Stimulated activated CD8-positive, alpha-beta memory T cell treated with anti-CD3 and anti-CD28 coated beads, Interleukin-15, amount 100 ng/mL, for 4 hours (primary cell): Measurements from ENCODE around the gene ARHGAP22.
A peak's percentile ranks its signal among the peaks of the same experiment; 100 is the strongest.
"Not testable (repeated sequence)": the region's sequence is repeated elsewhere in the genome, so short reads cannot be mapped to it uniquely, and the experiment has no call there.

ENCODE experiments used
- DNase-seq, 2 donors: peaks; one replicate each; pipeline ENCODE4 v3.0.0-alpha.2; 2020; ENCODE audit warnings: low read depth in 2 of 2

Gene ARHGAP22

GRCh38 chr10:48604991-48605508 lies at the start of gene ARHGAP22:
ARHGAP22 (minus strand) TSS chr10:48605073; CDS start chr10:48604796, 277 bp downstream.
- no peak for DNase-seq

GRCh38 chr10:48653944-48654698 lies 49.2 kb upstream of the ARHGAP22 start:
- DNase-seq, result no peak

GRCh38 chr10:48653347-48653746 lies 48.5 kb upstream of the ARHGAP22 start:
- no peak for DNase-seq

- no peak for DNase-seq
Observed at GRCh38 chr10:48652344-48652743, 47.5 kb upstream of the ARHGAP22 start.

GRCh38 chr10:48651839-48652238 lies 47.0 kb upstream of the ARHGAP22 start:
- DNase-seq, result no peak

- no peak for DNase-seq
Observed at GRCh38 chr10:48651293-48651692, 46.4 kb upstream of the ARHGAP22 start.

- no peak for DNase-seq
Observed at GRCh38 chr10:48649349-48649944, 44.6 kb upstream of the ARHGAP22 start.

GRCh38 chr10:48648172-48648942 lies 43.5 kb upstream of the ARHGAP22 start:
- DNase-seq, result no peak

- not testable (repeated sequence) for DNase-seq
Observed at GRCh38 chr10:48647073-48647472, 42.2 kb upstream of the ARHGAP22 start.

- no peak for DNase-seq
Observed at GRCh38 chr10:48645600-48645999, 40.7 kb upstream of the ARHGAP22 start.

- DNase-seq, result not testable (repeated sequence)
Observed at GRCh38 chr10:48641099-48641690, 36.3 kb upstream of the ARHGAP22 start.

- no peak for DNase-seq
Observed at GRCh38 chr10:48640326-48640725, 35.5 kb upstream of the ARHGAP22 start.

GRCh38 chr10:48639632-48640031 lies 34.8 kb upstream of the ARHGAP22 start:
- DNase-seq, result no peak

GRCh38 chr10:48638739-48639527 lies 34.1 kb upstream of the ARHGAP22 start:
- no peak for DNase-seq

GRCh38 chr10:48638158-48638557 lies 33.3 kb upstream of the ARHGAP22 start:
- no peak for DNase-seq

- no peak for DNase-seq
Observed at GRCh38 chr10:48636901-48637300, 32.0 kb upstream of the ARHGAP22 start.

GRCh38 chr10:48636231-48636630 lies 31.4 kb upstream of the ARHGAP22 start:
- DNase-seq, result no peak

- no peak for DNase-seq
Observed at GRCh38 chr10:48634984-48635557, 30.2 kb upstream of the ARHGAP22 start.

GRCh38 chr10:48634198-48634983 lies 29.5 kb upstream of the ARHGAP22 start:
- DNase-seq, result peak in 1 of 2 donors; percentile 22
